Measurements from ENCODE around the gene HSPB1.

DNA sequence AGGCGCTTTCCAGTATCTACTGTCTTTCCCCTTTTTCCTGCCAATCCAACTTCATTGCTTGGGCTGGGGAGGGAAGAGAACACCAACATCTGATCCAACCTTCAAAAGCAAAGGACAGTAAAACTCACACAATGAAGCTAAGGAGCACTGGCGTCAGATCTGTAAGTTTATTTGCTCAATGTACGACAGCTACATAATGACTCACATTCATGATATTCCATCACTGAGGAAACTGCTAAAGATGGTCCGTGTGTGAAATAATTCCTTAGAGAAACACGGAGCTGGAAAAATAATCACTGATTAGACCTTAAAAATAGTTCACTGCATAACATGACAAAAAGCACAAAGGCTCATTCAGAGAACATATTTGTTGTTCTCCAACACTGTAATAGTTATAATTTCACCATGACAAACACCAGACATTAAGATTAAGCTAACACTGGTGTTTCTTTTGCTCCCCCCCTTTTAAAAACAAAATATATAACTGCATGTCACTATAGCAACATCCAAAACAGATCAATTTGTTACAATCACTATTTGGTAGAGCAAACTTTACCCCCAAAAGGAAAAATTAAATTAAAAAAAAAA, 24.3 kb downstream of the HSPB1 start:
- TF ChIP-seq, protein P1, sequence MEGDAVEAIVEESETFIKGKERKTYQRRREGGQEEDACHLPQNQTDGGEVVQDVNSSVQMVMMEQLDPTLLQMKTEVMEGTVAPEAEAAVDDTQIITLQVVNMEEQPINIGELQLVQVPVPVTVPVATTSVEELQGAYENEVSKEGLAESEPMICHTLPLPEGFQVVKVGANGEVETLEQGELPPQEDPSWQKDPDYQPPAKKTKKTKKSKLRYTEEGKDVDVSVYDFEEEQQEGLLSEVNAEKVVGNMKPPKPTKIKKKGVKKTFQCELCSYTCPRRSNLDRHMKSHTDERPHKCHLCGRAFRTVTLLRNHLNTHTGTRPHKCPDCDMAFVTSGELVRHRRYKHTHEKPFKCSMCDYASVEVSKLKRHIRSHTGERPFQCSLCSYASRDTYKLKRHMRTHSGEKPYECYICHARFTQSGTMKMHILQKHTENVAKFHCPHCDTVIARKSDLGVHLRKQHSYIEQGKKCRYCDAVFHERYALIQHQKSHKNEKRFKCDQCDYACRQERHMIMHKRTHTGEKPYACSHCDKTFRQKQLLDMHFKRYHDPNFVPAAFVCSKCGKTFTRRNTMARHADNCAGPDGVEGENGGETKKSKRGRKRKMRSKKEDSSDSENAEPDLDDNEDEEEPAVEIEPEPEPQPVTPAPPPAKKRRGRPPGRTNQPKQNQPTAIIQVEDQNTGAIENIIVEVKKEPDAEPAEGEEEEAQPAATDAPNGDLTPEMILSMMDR (conservative IDR thresholded peaks at IDR 0.05; ENCODE audit: low read length): no peak
- TF ChIP-seq EZH2phosphoT487 (IDR thresholded peaks at IDR 0.05; ENCODE audit: borderline replicate concordance, low read depth, low read length): no peak

All from OCI-LY7 (cell line).